Amygdala (tissue), 56 donors: ENCODE data around the gene ACMSD.
A peak's percentile ranks its signal among the peaks of the same experiment; 100 is the strongest.
"Not testable (repeated sequence)": the region's sequence is repeated elsewhere in the genome, so short reads cannot be mapped to it uniquely, and the experiment has no call there.

Source experiments
- DNase-seq, 56 donors: peaks; one replicate each; lab custom pipeline; 2025; lab: John Stamatoyannopoulos, UW

Gene ACMSD

GRCh38 chr2:134838143-134838620 is at the start of gene ACMSD:
Gene ACMSD (plus strand): TSS chr2:134838616. CDS start chr2:134838683, 67 bp downstream.
- no peak for DNase-seq

GRCh38 chr2:134790487-134790886 is 47.9 kb upstream of the ACMSD start:
- no peak for DNase-seq

DNA sequence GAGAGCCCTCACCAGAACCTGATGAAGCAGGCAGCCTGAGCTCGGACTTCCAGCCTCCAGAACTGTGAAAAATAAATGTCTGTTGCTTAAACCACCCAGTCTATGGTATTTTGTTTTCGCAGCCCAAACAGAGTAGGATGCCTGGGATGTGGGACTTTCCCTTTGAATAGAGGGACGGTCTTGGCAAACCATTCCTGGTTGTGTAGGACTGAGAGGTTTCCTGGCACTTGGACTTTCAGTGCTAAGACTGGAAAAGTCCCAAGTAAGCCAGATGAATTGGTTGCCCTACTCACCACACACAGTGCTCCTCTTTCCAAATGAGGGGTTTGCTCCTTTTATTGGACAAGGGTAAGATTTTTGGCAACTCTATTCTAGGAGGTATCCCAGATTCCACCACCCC is 46.8 kb upstream of the ACMSD start:
- peak in 1 of 56 donors; percentile 6 for DNase-seq

DNA sequence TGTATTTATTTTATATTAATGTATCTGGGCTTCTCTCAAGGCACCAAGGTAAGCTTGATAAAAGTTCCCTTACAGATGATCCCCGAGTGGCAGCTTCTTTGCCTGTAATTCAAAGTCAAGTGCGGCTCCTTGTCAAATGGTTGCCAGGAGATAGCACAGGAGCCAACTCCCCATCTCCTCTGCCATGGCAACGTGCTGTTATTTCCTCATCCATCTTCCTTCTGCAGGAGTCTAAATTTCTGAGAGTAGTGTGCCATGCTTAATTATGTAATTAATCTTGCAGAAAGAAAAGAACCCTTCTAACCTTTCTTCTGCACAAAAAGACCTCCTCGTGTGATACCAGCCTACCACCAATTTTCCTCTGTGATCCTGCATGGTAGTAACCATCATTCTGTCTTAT is 46.2 kb upstream of the ACMSD start:
- DNase-seq = peak in 3 of 56 donors; percentile 10 to 33 (median 29)

- no peak for DNase-seq
Measured at GRCh38 chr2:134795765-134796164, 42.7 kb upstream of the ACMSD start.

- no peak for DNase-seq
Measured at GRCh38 chr2:134796373-134796772, 42.0 kb upstream of the ACMSD start.

GRCh38 chr2:134799936-134800335 is 38.5 kb upstream of the ACMSD start:
- DNase-seq = no peak

GRCh38 chr2:134800341-134800740 is 38.1 kb upstream of the ACMSD start:
- DNase-seq = no peak

DNA sequence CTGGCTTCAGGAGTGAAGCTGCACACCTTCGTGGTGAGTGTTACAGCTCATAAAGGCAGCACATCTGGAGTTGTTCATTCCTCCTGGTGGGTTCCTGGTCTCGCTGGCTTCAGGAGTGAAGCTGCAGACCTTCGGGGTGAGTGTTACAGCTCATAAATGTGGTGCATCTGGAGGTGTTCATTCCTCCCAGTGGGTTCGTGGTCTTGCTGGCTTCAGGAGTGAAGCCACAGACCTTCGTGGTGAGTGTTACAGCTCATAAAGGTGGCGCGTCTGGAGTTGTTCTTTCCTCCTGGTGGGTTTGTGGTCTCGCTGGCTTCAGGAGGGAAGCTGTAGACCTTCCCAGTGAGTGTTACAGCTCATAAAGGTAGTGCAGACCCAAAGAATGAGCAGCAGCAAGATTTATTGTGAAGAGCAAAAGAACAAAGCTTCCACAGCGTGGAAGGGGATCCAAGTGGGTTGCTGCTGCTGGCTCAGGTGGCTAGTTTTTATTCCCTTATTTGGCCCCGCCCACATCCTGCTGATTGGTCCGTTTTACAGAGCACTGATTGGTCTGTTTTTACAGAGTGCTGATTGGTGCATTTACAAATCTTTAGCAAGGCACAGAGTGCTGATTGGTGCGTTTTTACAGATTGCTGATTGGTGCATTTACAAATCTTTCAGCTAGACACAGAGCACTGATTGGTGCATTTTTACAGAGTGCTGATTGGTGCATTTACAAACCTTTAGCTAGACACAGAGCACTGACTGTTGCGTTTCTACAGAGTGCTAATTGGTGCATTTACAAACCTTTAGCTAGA is 34.6 kb upstream of the ACMSD start:
- DNase-seq = not testable (repeated sequence)

GRCh38 chr2:134815741-134816140 is 22.7 kb upstream of the ACMSD start:
- DNase-seq = no peak

DNA sequence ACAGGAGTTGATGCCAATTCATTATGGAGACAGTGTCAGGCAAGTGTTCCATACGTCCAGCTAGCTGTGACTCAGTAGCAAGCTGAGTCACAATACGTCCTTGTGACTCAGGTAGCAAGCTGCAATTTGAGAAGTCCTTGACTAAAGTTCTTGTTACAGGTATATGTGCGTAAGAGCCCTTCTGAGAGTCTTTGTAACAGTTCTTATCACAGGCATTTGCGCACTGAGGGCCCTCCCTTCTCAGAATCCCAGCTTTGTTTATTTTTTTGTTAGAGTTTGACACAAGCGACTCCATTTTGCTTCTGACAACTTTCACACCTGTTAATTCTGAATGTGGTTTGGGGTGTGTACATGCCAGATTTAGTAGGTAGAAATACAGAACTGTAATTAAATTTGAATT is 20.1 kb upstream of the ACMSD start:
- no peak for DNase-seq

DNA sequence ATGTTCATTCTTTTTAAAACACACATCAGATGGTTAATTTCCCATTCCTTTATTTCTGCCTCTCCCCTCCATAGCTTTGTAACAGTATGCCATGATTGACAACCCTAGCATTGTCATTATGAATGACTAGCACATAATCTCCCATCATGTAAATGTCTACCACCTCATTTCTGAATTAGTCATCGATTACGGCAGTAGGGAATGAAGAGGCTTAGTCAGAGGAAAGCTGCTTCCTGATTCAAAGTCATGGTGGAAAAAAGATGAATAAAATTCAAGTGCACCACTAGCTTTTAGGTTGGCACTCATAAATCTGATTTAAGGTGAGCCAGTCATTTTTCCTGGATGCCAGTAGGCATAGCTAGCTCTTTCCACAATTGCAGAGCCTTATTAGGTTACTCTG is 19.1 kb upstream of the ACMSD start:
- DNase-seq = no peak

GRCh38 chr2:134823431-134823830 is 15.0 kb upstream of the ACMSD start:
- DNase-seq = no peak

DNA sequence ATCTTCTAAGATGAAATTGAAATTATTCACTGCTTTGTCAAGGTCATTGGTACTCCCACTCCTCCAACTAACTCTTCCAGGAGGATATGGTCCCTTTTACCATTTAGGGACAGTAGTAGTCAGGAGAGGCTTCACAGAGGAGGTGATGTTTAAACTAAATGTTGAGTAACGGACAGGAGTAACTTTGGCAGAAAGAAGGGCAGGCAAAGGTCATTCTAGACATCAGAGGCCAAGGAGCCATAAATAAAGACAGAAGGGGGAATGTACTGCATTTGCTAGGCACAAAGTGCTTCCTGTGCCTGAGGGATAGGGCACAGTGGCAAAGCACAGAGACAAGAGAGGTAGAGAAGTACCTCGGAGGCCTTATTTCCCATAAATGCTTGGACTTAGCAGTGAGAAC is 14.6 kb upstream of the ACMSD start:
- no peak for DNase-seq

GRCh38 chr2:134825716-134826115 is 12.7 kb upstream of the ACMSD start:
- not testable (repeated sequence) for DNase-seq

DNA sequence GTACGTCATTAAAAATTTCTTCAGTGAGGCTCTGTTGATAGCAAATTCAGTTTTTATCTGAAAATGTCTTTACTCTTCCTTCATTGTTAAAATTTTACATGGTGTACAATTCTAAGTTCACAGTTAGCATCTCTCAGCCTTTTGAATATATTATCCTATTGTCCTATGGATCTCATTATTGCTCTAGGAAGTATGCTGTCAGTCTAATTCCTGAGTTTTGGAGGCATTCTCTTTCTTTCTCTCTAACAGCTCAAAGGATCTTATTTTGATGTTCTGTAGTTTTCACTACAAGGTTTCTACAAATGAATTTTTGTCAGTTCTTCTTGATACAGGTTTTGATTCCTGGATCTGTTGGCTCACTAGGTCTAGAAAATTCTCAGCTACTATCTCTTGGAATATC is 2.9 kb upstream of the ACMSD start:
- DNase-seq = no peak

- no peak for DNase-seq
Measured at GRCh38 chr2:134836986-134837385, 1.4 kb upstream of the ACMSD start.

GRCh38 chr2:134839649-134840048 is 1.2 kb downstream of the ACMSD start:
- no peak for DNase-seq

DNA sequence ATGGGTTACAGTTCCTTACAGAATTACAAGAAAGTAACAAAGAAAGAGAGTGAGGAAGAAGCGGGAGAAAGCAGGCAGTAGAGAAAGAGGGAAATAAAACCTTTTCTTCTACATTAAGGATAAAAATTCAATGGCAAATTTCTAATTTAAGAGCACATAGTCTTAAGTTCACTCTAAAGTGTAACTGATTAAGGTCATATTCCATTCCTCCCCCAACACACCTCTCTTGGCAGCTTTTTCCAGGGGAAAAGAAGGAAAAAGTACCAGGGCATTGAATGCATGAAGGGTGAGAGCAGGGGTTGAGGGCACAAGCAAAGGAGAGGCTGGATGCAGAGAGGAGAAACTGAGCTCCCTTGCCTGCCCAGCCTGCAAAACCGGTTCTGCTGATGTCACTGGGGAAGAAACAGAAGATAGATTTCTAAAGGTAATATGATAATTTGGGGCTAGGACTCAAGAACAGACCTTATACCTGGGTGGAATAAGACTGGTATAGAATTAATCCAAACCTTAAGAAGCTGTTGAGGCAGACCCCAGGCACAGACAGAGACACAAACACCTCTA is 4.6 kb downstream of the ACMSD start:
- DNase-seq = no peak

DNA sequence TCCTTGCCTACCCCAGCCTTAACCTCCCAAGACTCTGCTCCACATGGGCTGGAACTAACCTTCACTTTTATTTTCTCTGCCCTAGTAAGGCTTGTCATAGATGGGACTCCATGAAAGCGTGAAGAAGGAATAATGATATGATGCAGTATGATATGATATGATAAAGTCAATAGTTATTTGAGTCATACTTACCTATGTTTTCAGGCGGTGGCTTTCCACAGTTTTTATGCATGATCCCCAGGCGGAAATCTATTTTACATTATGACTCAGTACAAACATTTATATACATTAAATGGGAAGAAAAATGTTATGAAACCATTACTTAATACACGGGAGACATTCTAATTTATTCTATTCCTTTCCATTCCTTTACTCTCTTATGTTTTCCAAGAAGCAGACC is 5.6 kb downstream of the ACMSD start:
- DNase-seq = no peak

DNA sequence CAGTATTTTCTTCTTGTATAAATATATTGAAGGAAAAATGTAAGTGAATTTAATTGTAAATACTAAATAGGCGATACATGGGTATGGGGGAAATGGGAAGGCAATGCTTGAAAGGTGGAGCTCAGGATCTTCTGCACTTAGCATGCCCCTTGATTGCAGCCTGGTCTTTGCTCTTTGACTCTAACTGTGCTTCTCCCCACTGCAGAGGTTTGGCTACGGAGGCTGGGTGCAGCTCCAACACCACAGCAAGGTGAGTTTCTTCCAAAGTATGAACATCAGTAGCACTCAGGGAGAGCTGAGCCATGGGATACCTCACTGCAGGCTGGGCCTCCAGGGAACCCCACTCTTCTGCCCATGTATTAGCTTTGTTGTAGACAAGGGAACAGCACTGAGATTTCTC is 6.6 kb downstream of the ACMSD start:
- DNase-seq = no peak

GRCh38 chr2:134845719-134846118 is 7.3 kb downstream of the ACMSD start:
- no peak for DNase-seq
